Measurements from ENCODE around the gene ANKRD28.

DNA sequence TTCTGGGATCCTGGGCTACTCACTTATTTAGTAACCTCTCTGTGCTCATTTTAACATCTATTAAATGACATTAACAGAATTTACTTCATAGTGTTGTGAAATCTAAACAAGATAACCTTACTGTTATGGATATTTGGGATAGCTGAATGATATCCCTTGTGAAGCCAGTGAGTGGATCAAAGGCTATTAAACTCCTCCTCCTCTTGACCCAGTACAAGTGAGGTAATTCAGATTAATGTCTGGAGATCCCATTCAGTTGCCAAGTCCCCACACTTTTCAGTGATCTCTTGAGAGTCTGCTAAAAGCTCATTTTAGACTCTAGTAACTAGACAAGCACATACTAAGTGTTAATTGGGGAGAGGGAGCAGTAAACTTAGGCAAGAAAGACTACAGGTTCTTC lies 2.5 kb upstream of the ANKRD28 start:
- TF ChIP-seq, protein P1, sequence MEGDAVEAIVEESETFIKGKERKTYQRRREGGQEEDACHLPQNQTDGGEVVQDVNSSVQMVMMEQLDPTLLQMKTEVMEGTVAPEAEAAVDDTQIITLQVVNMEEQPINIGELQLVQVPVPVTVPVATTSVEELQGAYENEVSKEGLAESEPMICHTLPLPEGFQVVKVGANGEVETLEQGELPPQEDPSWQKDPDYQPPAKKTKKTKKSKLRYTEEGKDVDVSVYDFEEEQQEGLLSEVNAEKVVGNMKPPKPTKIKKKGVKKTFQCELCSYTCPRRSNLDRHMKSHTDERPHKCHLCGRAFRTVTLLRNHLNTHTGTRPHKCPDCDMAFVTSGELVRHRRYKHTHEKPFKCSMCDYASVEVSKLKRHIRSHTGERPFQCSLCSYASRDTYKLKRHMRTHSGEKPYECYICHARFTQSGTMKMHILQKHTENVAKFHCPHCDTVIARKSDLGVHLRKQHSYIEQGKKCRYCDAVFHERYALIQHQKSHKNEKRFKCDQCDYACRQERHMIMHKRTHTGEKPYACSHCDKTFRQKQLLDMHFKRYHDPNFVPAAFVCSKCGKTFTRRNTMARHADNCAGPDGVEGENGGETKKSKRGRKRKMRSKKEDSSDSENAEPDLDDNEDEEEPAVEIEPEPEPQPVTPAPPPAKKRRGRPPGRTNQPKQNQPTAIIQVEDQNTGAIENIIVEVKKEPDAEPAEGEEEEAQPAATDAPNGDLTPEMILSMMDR (IDR thresholded peaks at IDR 0.05), result no peak
- TF ChIP-seq POLR2AphosphoS5 (IDR thresholded peaks at IDR 0.05; ENCODE audit: low read depth, low read length) (no peak), SIN3A (IDR thresholded peaks at IDR 0.05; ENCODE audit: borderline replicate concordance, insufficient read depth, low read depth, low read length) (no peak)
- TF ChIP-seq, protein P2, sequence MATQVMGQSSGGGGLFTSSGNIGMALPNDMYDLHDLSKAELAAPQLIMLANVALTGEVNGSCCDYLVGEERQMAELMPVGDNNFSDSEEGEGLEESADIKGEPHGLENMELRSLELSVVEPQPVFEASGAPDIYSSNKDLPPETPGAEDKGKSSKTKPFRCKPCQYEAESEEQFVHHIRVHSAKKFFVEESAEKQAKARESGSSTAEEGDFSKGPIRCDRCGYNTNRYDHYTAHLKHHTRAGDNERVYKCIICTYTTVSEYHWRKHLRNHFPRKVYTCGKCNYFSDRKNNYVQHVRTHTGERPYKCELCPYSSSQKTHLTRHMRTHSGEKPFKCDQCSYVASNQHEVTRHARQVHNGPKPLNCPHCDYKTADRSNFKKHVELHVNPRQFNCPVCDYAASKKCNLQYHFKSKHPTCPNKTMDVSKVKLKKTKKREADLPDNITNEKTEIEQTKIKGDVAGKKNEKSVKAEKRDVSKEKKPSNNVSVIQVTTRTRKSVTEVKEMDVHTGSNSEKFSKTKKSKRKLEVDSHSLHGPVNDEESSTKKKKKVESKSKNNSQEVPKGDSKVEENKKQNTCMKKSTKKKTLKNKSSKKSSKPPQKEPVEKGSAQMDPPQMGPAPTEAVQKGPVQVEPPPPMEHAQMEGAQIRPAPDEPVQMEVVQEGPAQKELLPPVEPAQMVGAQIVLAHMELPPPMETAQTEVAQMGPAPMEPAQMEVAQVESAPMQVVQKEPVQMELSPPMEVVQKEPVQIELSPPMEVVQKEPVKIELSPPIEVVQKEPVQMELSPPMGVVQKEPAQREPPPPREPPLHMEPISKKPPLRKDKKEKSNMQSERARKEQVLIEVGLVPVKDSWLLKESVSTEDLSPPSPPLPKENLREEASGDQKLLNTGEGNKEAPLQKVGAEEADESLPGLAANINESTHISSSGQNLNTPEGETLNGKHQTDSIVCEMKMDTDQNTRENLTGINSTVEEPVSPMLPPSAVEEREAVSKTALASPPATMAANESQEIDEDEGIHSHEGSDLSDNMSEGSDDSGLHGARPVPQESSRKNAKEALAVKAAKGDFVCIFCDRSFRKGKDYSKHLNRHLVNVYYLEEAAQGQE (IDR thresholded peaks at IDR 0.05; ENCODE audit: insufficient read depth in 1 of 2, low read depth in 2 of 2, low read length in 1 of 2), result no peak
